Osteoblast (primary cell): ENCODE results near the gene ELP1. TPM values are rescaled to one million over a fixed set of nuclear protein-coding genes. Genes with fewer than 3 reads are reported as not detected.

Experiments
- DNase-seq: peaks from one replicate; pipeline ENCODE4 v3.0.0; 2011; ENCODE audit warnings: low spot score, mixed read lengths; ENCODE audit not compliant: insufficient read length; ENCODE audit errors: missing footprints
- H2AFZ ChIP-seq: 2 replicates; pipeline ENCODE4 v1.6.0; 2011; ENCODE audit warnings: mild to moderate bottlenecking, low read length
- H3K27ac ChIP-seq: 2 replicates; pipeline ENCODE4 v1.5.1; 2011; ENCODE audit warnings: mild to moderate bottlenecking, low read depth, low read length, moderate library complexity
- H3K27me3 ChIP-seq: 2 replicates; pipeline ENCODE4 v1.6.0; 2012; ENCODE audit warnings: mild to moderate bottlenecking, control low read depth, inconsistent platforms, low read length, moderate library complexity; ENCODE audit not compliant: insufficient read depth
- H3K36me3 ChIP-seq: 2 replicates; pipeline ENCODE4 v1.5.1; 2011; ENCODE audit warnings: mild to moderate bottlenecking, low read length, control low read depth, moderate library complexity; ENCODE audit not compliant: insufficient read depth
- H3K4me1 ChIP-seq: 2 replicates; pipeline ENCODE4 v1.5.1; 2011; ENCODE audit warnings: mild to moderate bottlenecking, low read length, control low read depth, moderate library complexity; ENCODE audit not compliant: insufficient read depth
- H3K4me2 ChIP-seq: 2 replicates; pipeline ENCODE4 v1.6.0; 2011; ENCODE audit warnings: mild to moderate bottlenecking, low read length; ENCODE audit not compliant: insufficient read depth
- H3K4me3 ChIP-seq: fragments of 200-600 bp; sonication (generic); 3 replicates; pipeline ENCODE4 v1.5.1; 2012; ENCODE audit warnings: mild to moderate bottlenecking, low read length, inconsistent platforms; ENCODE audit not compliant: insufficient read depth
- H3K79me2 ChIP-seq: 2 replicates; pipeline ENCODE4 v1.6.0; 2012; ENCODE audit warnings: mild to moderate bottlenecking, low read length, control low read depth, inconsistent platforms; ENCODE audit not compliant: insufficient read depth
- H3K9me3 ChIP-seq: 2 replicates; pipeline ENCODE4 v1.5.1; 2011; ENCODE audit warnings: low read depth, low read length, control low read depth
- H4K20me1 ChIP-seq: 2 replicates; pipeline ENCODE4 v1.6.0; 2012; ENCODE audit warnings: mild to moderate bottlenecking, low read length, control low read depth; ENCODE audit not compliant: insufficient read depth
- total RNA-seq: library from RNA; depleted of rRNA; stranded (reverse); fragments of >200 nt; gene quantifications from 2 replicates; pipeline ENCODE4 v1.2.3, GENCODE V29; 2012
- TF ChIP-seq, protein P1 (sequence below): IDR thresholded peaks from 2 replicates; pipeline ENCODE4 v1.5.1; 2011; ENCODE audit warnings: mild to moderate bottlenecking, low read depth, low read length, moderate library complexity; ENCODE audit errors: extremely low read depth

The ELP1 gene
- 23.0 and 24.2 TPM in 2 replicates for total RNA-seq

GRCh38 chr9:108933718-108934322 lies at the start of gene ELP1:
Gene ELP1, minus strand, starts transcription at chr9:108934124. Its CDS starts 2,978 bp downstream, at chr9:108931146.
- Histone ChIP-seq H2AFZ (peak within 1 kb of the TSS; percentile 98), H3K4me3 (peak within 1 kb of the TSS; percentile 97), H3K79me2 (peaks cover 56% of the 10 kb centered on the region), H3K4me1 (peaks cover 16% of the 10 kb centered on the region), H4K20me1 (peaks cover 3% of the 10 kb centered on the region), H3K4me2 (peak within 1 kb of the TSS; percentile 98), H3K36me3 (peaks cover 19% of the 10 kb centered on the region), H3K27me3 (no peaks in the 10 kb centered on the region), H3K27ac (peak within 1 kb of the TSS; percentile 75), H3K9me3 (no peaks in the 10 kb centered on the region)
- TF ChIP-seq, protein P1, sequence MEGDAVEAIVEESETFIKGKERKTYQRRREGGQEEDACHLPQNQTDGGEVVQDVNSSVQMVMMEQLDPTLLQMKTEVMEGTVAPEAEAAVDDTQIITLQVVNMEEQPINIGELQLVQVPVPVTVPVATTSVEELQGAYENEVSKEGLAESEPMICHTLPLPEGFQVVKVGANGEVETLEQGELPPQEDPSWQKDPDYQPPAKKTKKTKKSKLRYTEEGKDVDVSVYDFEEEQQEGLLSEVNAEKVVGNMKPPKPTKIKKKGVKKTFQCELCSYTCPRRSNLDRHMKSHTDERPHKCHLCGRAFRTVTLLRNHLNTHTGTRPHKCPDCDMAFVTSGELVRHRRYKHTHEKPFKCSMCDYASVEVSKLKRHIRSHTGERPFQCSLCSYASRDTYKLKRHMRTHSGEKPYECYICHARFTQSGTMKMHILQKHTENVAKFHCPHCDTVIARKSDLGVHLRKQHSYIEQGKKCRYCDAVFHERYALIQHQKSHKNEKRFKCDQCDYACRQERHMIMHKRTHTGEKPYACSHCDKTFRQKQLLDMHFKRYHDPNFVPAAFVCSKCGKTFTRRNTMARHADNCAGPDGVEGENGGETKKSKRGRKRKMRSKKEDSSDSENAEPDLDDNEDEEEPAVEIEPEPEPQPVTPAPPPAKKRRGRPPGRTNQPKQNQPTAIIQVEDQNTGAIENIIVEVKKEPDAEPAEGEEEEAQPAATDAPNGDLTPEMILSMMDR: peak; percentile 16
- DNase-seq: peak; percentile 97

DNA sequence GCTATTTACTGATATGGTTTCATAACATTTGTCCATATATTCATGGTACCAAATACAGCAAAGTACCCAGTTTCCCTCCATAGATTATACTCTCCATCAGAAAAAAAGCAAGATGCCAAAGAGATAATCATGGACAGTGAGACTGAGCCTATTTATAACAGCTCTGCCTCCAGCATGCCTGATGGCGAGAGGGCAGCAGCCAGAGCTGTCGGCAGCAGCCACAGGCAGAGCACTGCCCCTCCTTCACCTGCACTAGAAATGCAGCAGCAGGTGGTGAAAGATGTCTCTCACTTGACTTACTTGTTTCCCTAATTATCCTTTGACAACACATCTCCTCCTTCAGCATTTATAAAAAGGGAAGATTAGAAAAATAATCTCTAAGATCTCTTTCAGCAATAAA lies 47.0 kb upstream of the ELP1 start:
- H3K4me1 ChIP-seq: no peaks in the 10 kb centered on the region
- H3K79me2 ChIP-seq: no peaks in the 10 kb centered on the region
- no peak overlapping the region for H2AFZ ChIP-seq
- no peaks in the 10 kb centered on the region for H3K27me3 ChIP-seq
- H3K9me3 ChIP-seq: no peaks in the 10 kb centered on the region
- peaks cover 52% of the 10 kb centered on the region for H3K36me3 ChIP-seq
- H3K4me2 ChIP-seq: no peak overlapping the region
- H3K27ac ChIP-seq: no peak overlapping the region
- no peaks in the 10 kb centered on the region for H4K20me1 ChIP-seq
- DNase-seq: no peak
- TF ChIP-seq, protein P1: no peak
- no peak overlapping the region for H3K4me3 ChIP-seq

DNA sequence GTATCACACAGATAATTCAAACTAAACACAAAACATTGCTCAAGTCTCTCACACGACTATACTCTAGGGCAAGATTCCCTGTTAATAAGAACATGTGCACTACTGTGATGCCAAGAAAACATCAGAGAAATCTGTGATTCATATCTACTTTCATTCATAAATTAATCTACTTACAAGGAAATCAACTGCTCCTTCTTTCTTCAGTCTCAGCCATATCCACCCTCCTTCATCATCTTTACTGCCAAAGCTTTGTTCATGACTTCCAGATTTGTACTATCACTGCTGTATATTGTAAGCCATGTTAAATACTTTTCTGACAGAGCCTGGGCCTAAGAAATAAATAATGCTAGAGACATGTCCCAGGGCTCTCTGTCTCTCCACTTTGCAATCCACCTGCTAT lies 44.3 kb upstream of the ELP1 start:
- H3K4me1 ChIP-seq: no peaks in the 10 kb centered on the region
- H3K79me2 ChIP-seq: no peaks in the 10 kb centered on the region
- TF ChIP-seq, protein P1: no peak
- H3K4me3 ChIP-seq: no peak overlapping the region
- no peaks in the 10 kb centered on the region for H3K27me3 ChIP-seq
- H3K27ac ChIP-seq: no peak overlapping the region
- no peak overlapping the region for H2AFZ ChIP-seq
- H3K9me3 ChIP-seq: no peaks in the 10 kb centered on the region
- H3K4me2 ChIP-seq: no peak overlapping the region
- peaks cover 47% of the 10 kb centered on the region for H3K36me3 ChIP-seq
- no peak for DNase-seq
- no peaks in the 10 kb centered on the region for H4K20me1 ChIP-seq

- Histone ChIP-seq H3K4me2 (no peak overlapping the region), H4K20me1 (no peaks in the 10 kb centered on the region), H3K27ac (no peak overlapping the region), H2AFZ (no peak overlapping the region), H3K4me1 (peaks cover 2% of the 10 kb centered on the region), H3K4me3 (no peak overlapping the region), H3K9me3 (no peaks in the 10 kb centered on the region), H3K36me3 (peaks cover 51% of the 10 kb centered on the region), H3K79me2 (no peaks in the 10 kb centered on the region), H3K27me3 (no peaks in the 10 kb centered on the region)
- DNase-seq: no peak
- TF ChIP-seq, protein P1: no peak
Observed at GRCh38 chr9:108973895-108974294, 40.0 kb upstream of the ELP1 start.
